Measurements from ENCODE around the gene SP1.

The SP1 gene

GRCh38 chr12:53452159-53453077, 72.4 kb downstream of the SP1 start (continued):
- TF ChIP-seq EGR2 (tag by site-specific recombination; IDR thresholded peaks at IDR 0.05; ENCODE audit: low read depth) (peak; percentile 73), TRIM28 (IDR thresholded peaks at IDR 0.05; ENCODE audit: borderline replicate concordance, low read length) (no peak), ZNF266 (tag by site-specific recombination; IDR thresholded peaks at IDR 0.05; ENCODE audit: low read depth) (no peak), ZNF311 (tag by site-specific recombination; IDR thresholded peaks at IDR 0.05; ENCODE audit: borderline replicate concordance) (no peak), YY1 (tag by site-specific recombination; IDR thresholded peaks at IDR 0.05) (peak; percentile 70), ZNF169 (tag by site-specific recombination; IDR thresholded peaks at IDR 0.05) (no peak), SP3 (tag by site-specific recombination; IDR thresholded peaks at IDR 0.05) (peak; percentile 58), ZNF639 (tag by site-specific recombination; IDR thresholded peaks at IDR 0.05) (no peak), ZBTB17 (tag by site-specific recombination; IDR thresholded peaks at IDR 0.05) (no peak), PRDM10 (tag by site-specific recombination; IDR thresholded peaks at IDR 0.05) (no peak; the same call in 1 of the 2 replicates), MEIS1 (CRISPR knock-in tag; IDR thresholded peaks at IDR 0.05; ENCODE audit: borderline replicate concordance) (no peak), ZNF121 (tag by site-specific recombination; IDR thresholded peaks at IDR 0.05) (0 out of 2 replicates have a peak, but pooled peaks have one; percentile 52), ZNF521 (tag by site-specific recombination; IDR thresholded peaks at IDR 0.05) (no peak), ZNF366 (tag by site-specific recombination; conservative IDR thresholded peaks at IDR 0.05) (no peak), ZNF785 (tag by site-specific recombination; IDR thresholded peaks at IDR 0.05) (no peak), OVOL3 (tag by site-specific recombination; IDR thresholded peaks at IDR 0.05) (peak; percentile 64), ZFP69B (tag by site-specific recombination; IDR thresholded peaks at IDR 0.05) (peak; percentile 29; the same call in 1 of the 2 replicates), ZNF302 (tag by site-specific recombination; IDR thresholded peaks at IDR 0.05; ENCODE audit: low read depth) (no peak), ZBTB1 (tag by site-specific recombination; IDR thresholded peaks at IDR 0.05) (no peak; the same call in 1 of the 2 replicates), KLF9 (tag by site-specific recombination; IDR thresholded peaks at IDR 0.05; ENCODE audit: low read depth) (peak; percentile 58), ZBTB44 (tag by site-specific recombination; IDR thresholded peaks at IDR 0.05) (no peak), ZNF549 (tag by site-specific recombination; IDR thresholded peaks at IDR 0.05) (no peak), ZBTB11 (tag by site-specific recombination; conservative IDR thresholded peaks at IDR 0.05; ENCODE audit: low read depth) (0 out of 2 replicates have a peak, but pooled peaks have one; percentile 14), ZBTB20 (tag by site-specific recombination; IDR thresholded peaks at IDR 0.05) (peak; percentile 31; the same call in 1 of the 2 replicates), ZSCAN18 (tag by site-specific recombination; IDR thresholded peaks at IDR 0.05) (no peak), ZNF140 (tag by site-specific recombination; IDR thresholded peaks at IDR 0.05) (no peak), ZNF133 (tag by site-specific recombination; IDR thresholded peaks at IDR 0.05) (no peak), MZF1 (tag by site-specific recombination; IDR thresholded peaks at IDR 0.05; ENCODE audit: borderline replicate concordance) (peak; percentile 77)

Measured in HEK293 (cell line).